ENCODE data around the gene FRZB. TPM values are rescaled to one million over a fixed set of nuclear protein-coding genes. Genes with fewer than 3 reads are reported as not detected.

The FRZB gene
- total RNA-seq, 1 donor from 2014 or later = 90.8 TPM

GRCh38 chr2:182810087-182810486 lies 56.4 kb downstream of the FRZB start:
- Mint-ChIP-seq H3K27me3 (ENCODE audit: unreplicated experiment) (peaks cover 2% of the 10 kb centered on the region), H3K4me1 (ENCODE audit: unreplicated experiment) (no peaks in the 10 kb centered on the region), H3K9me3 (ENCODE audit: unreplicated experiment) (no peaks in the 10 kb centered on the region), H3K4me3 (ENCODE audit: unreplicated experiment) (no peak overlapping the region), H3K36me3 (ENCODE audit: low read depth, unreplicated experiment) (no peaks in the 10 kb centered on the region), H3K27ac (ENCODE audit: unreplicated experiment) (no peak overlapping the region)
- no peak for TF ChIP-seq CTCF (IDR thresholded peaks at IDR 0.05; ENCODE audit: unreplicated experiment)
- DNase-seq (ENCODE audit: low spot score) = no peak

GRCh38 chr2:182807319-182807718 lies 59.1 kb downstream of the FRZB start:
- H3K4me3 Mint-ChIP-seq (ENCODE audit: unreplicated experiment) = no peak overlapping the region
- TF ChIP-seq CTCF (IDR thresholded peaks at IDR 0.05; ENCODE audit: unreplicated experiment) = no peak
- no peaks in the 10 kb centered on the region for H3K36me3 Mint-ChIP-seq (ENCODE audit: low read depth, unreplicated experiment)
- no peak for DNase-seq (ENCODE audit: low spot score)
- H3K4me1 Mint-ChIP-seq (ENCODE audit: unreplicated experiment) = peaks cover 9% of the 10 kb centered on the region
- no peak overlapping the region for H3K27ac Mint-ChIP-seq (ENCODE audit: unreplicated experiment)
- no peaks in the 10 kb centered on the region for H3K9me3 Mint-ChIP-seq (ENCODE audit: unreplicated experiment)
- H3K27me3 Mint-ChIP-seq (ENCODE audit: unreplicated experiment) = peaks cover 2% of the 10 kb centered on the region

GRCh38 chr2:182804128-182804527 lies 62.3 kb downstream of the FRZB start:
- H3K4me1 Mint-ChIP-seq (ENCODE audit: unreplicated experiment) = peaks cover 16% of the 10 kb centered on the region
- no peak overlapping the region for H3K27ac Mint-ChIP-seq (ENCODE audit: unreplicated experiment)
- no peaks in the 10 kb centered on the region for H3K36me3 Mint-ChIP-seq (ENCODE audit: low read depth, unreplicated experiment)
- no peak for DNase-seq (ENCODE audit: low spot score)
- no peak overlapping the region for H3K4me3 Mint-ChIP-seq (ENCODE audit: unreplicated experiment)
- TF ChIP-seq CTCF (IDR thresholded peaks at IDR 0.05; ENCODE audit: unreplicated experiment) = no peak
- no peaks in the 10 kb centered on the region for H3K9me3 Mint-ChIP-seq (ENCODE audit: unreplicated experiment)
- no peaks in the 10 kb centered on the region for H3K27me3 Mint-ChIP-seq (ENCODE audit: unreplicated experiment)

DNA sequence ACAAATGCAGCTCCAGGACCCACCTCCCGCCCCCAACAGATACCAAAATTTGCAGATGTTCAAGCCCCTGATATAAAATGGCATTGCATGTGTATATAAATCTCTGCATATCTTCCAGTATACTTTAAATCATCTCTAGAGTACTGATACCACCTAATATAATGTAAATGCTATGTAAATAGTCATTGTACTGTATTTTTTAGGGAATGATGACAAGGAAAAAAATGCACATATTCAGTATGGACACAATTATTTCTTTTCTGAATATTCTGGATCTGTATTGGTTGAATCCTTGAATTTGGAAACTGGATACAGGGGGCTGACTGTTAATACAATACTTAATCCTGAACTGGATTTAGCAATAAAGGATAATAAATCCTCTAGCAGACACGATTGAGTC lies 67.7 kb downstream of the FRZB start:
- no peak overlapping the region for H3K27ac Mint-ChIP-seq (ENCODE audit: unreplicated experiment)
- no peaks in the 10 kb centered on the region for H3K36me3 Mint-ChIP-seq (ENCODE audit: low read depth, unreplicated experiment)
- no peak for TF ChIP-seq CTCF (IDR thresholded peaks at IDR 0.05; ENCODE audit: unreplicated experiment)
- DNase-seq (ENCODE audit: low spot score) = no peak
- no peak overlapping the region for H3K4me3 Mint-ChIP-seq (ENCODE audit: unreplicated experiment)
- no peaks in the 10 kb centered on the region for H3K9me3 Mint-ChIP-seq (ENCODE audit: unreplicated experiment)
- peaks cover 4% of the 10 kb centered on the region for H3K27me3 Mint-ChIP-seq (ENCODE audit: unreplicated experiment)
- peaks cover 20% of the 10 kb centered on the region for H3K4me1 Mint-ChIP-seq (ENCODE audit: unreplicated experiment)

GRCh38 chr2:182792441-182792840 lies 74.0 kb downstream of the FRZB start:
- no peak for DNase-seq (ENCODE audit: low spot score)
- peaks cover 9% of the 10 kb centered on the region for H3K27me3 Mint-ChIP-seq (ENCODE audit: unreplicated experiment)
- H3K27ac Mint-ChIP-seq (ENCODE audit: unreplicated experiment) = peak overlapping the region; percentile 77
- H3K9me3 Mint-ChIP-seq (ENCODE audit: unreplicated experiment) = no peaks in the 10 kb centered on the region
- no peak for TF ChIP-seq CTCF (IDR thresholded peaks at IDR 0.05; ENCODE audit: unreplicated experiment)
- H3K4me1 Mint-ChIP-seq (ENCODE audit: unreplicated experiment) = peaks cover 45% of the 10 kb centered on the region
- no peaks in the 10 kb centered on the region for H3K36me3 Mint-ChIP-seq (ENCODE audit: low read depth, unreplicated experiment)
- no peak overlapping the region for H3K4me3 Mint-ChIP-seq (ENCODE audit: unreplicated experiment)
